HG02981 (cell line): ENCODE data around the gene MTA3.

Experiments
- ATAC-seq: cut with Tn5 transposase; IDR thresholded peaks from one replicate; pipeline ENCODE4 v1.9.1; 2021; ENCODE audit warnings: mild to moderate bottlenecking, moderate library complexity; ENCODE audit not compliant: unreplicated experiment

MTA3 gene

GRCh38 chr2:42757981-42758740 lies 189.7 kb downstream of the MTA3 start:
- no peak for ATAC-seq

GRCh38 chr2:42758751-42759150 lies 190.3 kb downstream of the MTA3 start:
- ATAC-seq = no peak

GRCh38 chr2:42761554-42761953 lies 193.1 kb downstream of the MTA3 start:
- no peak for ATAC-seq

GRCh38 chr2:42762155-42762554 lies 193.7 kb downstream of the MTA3 start:
- ATAC-seq = no peak

GRCh38 chr2:42762823-42763804 lies 194.7 kb downstream of the MTA3 start:
- no peak for ATAC-seq

GRCh38 chr2:42764096-42764495 lies 195.7 kb downstream of the MTA3 start, which contains the start of gene OXER1:
OXER1 (minus strand) TSS chr2:42764135; CDS start chr2:42764062, 73 bp downstream.
- ATAC-seq = no peak

GRCh38 chr2:42764901-42765300 lies 196.5 kb downstream of the MTA3 start:
- no peak for ATAC-seq

- no peak for ATAC-seq
Observed at GRCh38 chr2:42765686-42766085, 197.3 kb downstream of the MTA3 start.

- no peak for ATAC-seq
Observed at GRCh38 chr2:42767080-42767898, 198.9 kb downstream of the MTA3 start.

- ATAC-seq = no peak
Observed at GRCh38 chr2:42767899-42768705, 199.7 kb downstream of the MTA3 start.

GRCh38 chr2:42768706-42769256 lies 200.3 kb downstream of the MTA3 start:
- no peak for ATAC-seq

GRCh38 chr2:42769583-42770287 lies 201.3 kb downstream of the MTA3 start:
- ATAC-seq = no peak

GRCh38 chr2:42770288-42771131 lies 202.1 kb downstream of the MTA3 start:
- ATAC-seq = no peak

GRCh38 chr2:42771546-42772153 lies 203.2 kb downstream of the MTA3 start:
- ATAC-seq = no peak

GRCh38 chr2:42775186-42775585 lies 206.8 kb downstream of the MTA3 start:
- ATAC-seq = no peak

- ATAC-seq = no peak
Observed at GRCh38 chr2:42775810-42776209, 207.4 kb downstream of the MTA3 start.

- ATAC-seq = no peak
Observed at GRCh38 chr2:42777883-42778805, 209.7 kb downstream of the MTA3 start.
